Measurements from ENCODE around the gene CCDC190. TPM values are rescaled to one million over a fixed set of nuclear protein-coding genes. Genes with fewer than 3 reads are reported as not detected.
"Not testable (repeated sequence)": the region's sequence is repeated elsewhere in the genome, so short reads cannot be mapped to it uniquely, and the experiment has no call there.

Gene CCDC190
- total and polyA plus RNA-seq, 2 of the 4 experiments (the other 2 are of a cell fraction), result 0.10 to 0.36 TPM

GRCh38 chr1:162871417-162871816 lies 10.4 kb upstream of the CCDC190 start:
- H3K79me1 ChIP-seq (ENCODE audit: low read depth in 1 of 2, low read length in 2 of 2); H3K4me1 ChIP-seq (ENCODE audit: control insufficient read depth, insufficient read depth, low read length); H3K27me3 ChIP-seq (ENCODE audit: control insufficient read depth, insufficient read depth, low read length); H3K4me2 ChIP-seq (ENCODE audit: low read depth, low read length); H3K9me3 ChIP-seq (ENCODE audit: control insufficient read depth, insufficient read depth, low read length); H4K20me1 ChIP-seq (ENCODE audit: insufficient read depth, low read length); H2BK5ac ChIP-seq (ENCODE audit: low read depth, low read length, poor library complexity, severe bottlenecking); H3K4ac ChIP-seq (ENCODE audit: low read depth, low read length); in situ Hi-C loops (cut with MboI; ENCODE audit: low sequenced_read_pairs); DNase-seq; H3K27ac ChIP-seq (ENCODE audit: insufficient read depth, low read length); H4K5ac ChIP-seq (ENCODE audit: low read depth, low read length); H3K18ac ChIP-seq (ENCODE audit: low read depth, low read length); H3K9me1 ChIP-seq (ENCODE audit: insufficient read depth, low read length); ATAC-seq (ENCODE audit: low read depth); intact Hi-C loops (cut with micrococcal nuclease); H3K56ac ChIP-seq (ENCODE audit: extremely low read depth, insufficient read depth, low read length); H2AK5ac ChIP-seq (ENCODE audit: low read depth, low read length); H4K91ac ChIP-seq (ENCODE audit: insufficient read depth, low read depth, low read length); H2BK120ac ChIP-seq (ENCODE audit: low read depth, low read length); H3K14ac ChIP-seq (replicated peaks; ENCODE audit: low read depth, low read length); H2BK15ac ChIP-seq (ENCODE audit: low read depth, low read length); H4K8ac ChIP-seq (ENCODE audit: low read depth in 2 of 2, low read length in 2 of 2); H2AFZ ChIP-seq (replicated peaks; ENCODE audit: low read length, poor library complexity); H2BK20ac ChIP-seq (ENCODE audit: low read depth, low read length); H3K4me3 ChIP-seq (ENCODE audit: insufficient read depth, low read depth, low read length); POLR2A ChIA-PET (ENCODE audit: unreplicated experiment); BruUV-seq (replicated peaks); H3K23ac ChIP-seq (ENCODE audit: low read depth, low read length); CTCF ChIA-PET; H3K9ac ChIP-seq (ENCODE audit: low read depth, low read length); H2AK9ac ChIP-seq (replicated peaks; ENCODE audit: low read depth, low read length, poor library complexity); H3K36me3 ChIP-seq (ENCODE audit: control insufficient read depth, insufficient read depth, low read length): not testable (repeated sequence)
- dilution Hi-C loops (cut with HindIII; ENCODE audit: low sequenced_read_pairs, unreplicated experiment), result loop anchor here (25.0 kb wide), 2 partner anchors 191 to 441 kb away; partner anchors contain the start of genes NUF2 and RGS4
- WGBS, 2 experiments (ENCODE audit: extremely low coverage in 2 of 2, insufficient read length in 1 of 2), result no CpG with 5 or more reads among the region's 1 CpG

Measured in IMR-90 (cell line).